Vagina (tissue), 2 donors: ENCODE measurements around the gene MAP3K8. TPM values are rescaled to one million over a fixed set of nuclear protein-coding genes. Genes with fewer than 3 reads are reported as not detected.

Experiments
- DNase-seq, 2 donors: peaks; one replicate each; pipeline ENCODE4 v3.0.0-alpha.2; 2017; ENCODE audit errors: extremely low spot score in 2 of 2
- H3K27ac ChIP-seq: fragments of 200-600 bp; sonication (generic); one replicate; pipeline ENCODE4 v1.5.1; 2019
- H3K27me3 ChIP-seq: fragments of 200-600 bp; sonication (generic); one replicate; pipeline ENCODE4 v1.5.1; 2019
- H3K36me3 ChIP-seq, 2 donors: fragments of 200-600 bp; sonication (generic); one replicate each; pipeline ENCODE4 v1.5.1; 2017 to 2019
- H3K4me1 ChIP-seq: fragments of 200-600 bp; sonication (generic); one replicate; pipeline ENCODE4 v1.5.1; 2019
- H3K4me3 ChIP-seq, 2 donors: fragments of 200-600 bp; sonication (generic); 1 replicate in 1 of 2; 2 replicates in 1 of 2; pipeline ENCODE4 v1.5.1; 2016 to 2019
- H3K9me3 ChIP-seq: fragments of 200-600 bp; sonication (generic); one replicate; pipeline ENCODE4 v1.5.1; 2019
- POLR2A ChIP-seq, 2 donors: fragments of 450-650 bp; IDR thresholded peaks; one replicate each; pipeline ENCODE4 v1.6.1; 2017; ENCODE audit warnings: antibody characterized with exemption in 2 of 2, mild to moderate bottlenecking in 2 of 2, moderate library complexity in 2 of 2
- POLR2AphosphoS5 ChIP-seq, 2 donors: sonication (generic); formaldehyde crosslinking; IDR thresholded peaks; one replicate each; pipeline ENCODE4 v1.9.0; 2017; ENCODE audit warnings: antibody characterized with exemption in 2 of 2, mild to moderate bottlenecking in 2 of 2, low read depth in 1 of 2; ENCODE audit not compliant: insufficient read depth in 1 of 2
- intact Hi-C: fragments of 100-400 bp; cut with DNase I; formaldehyde crosslinking; loops from one replicate; pipeline ENCODE4 v1.15.1; 2023
- total RNA-seq: library from RNA; depleted of rRNA; stranded (reverse); fragments of >200 nt; gene quantifications from one replicate; pipeline ENCODE4 v1.2.3, GENCODE V29; 2016
- TF ChIP-seq, protein P1 (sequence below), 3 experiments: fragments of 450-650 bp in 2 of 3; fragments of 200-600 bp in 1 of 3; sonication (generic) in 1 of 3; IDR thresholded peaks; one replicate each; pipeline ENCODE4 v1.5.1; 2017 to 2019; ENCODE audit warnings: antibody characterized with exemption in 3 of 3, mild to moderate bottlenecking in 2 of 3, moderate library complexity in 2 of 3

Gene MAP3K8
- total RNA-seq, 1 donor from 2014 or later = 16.5 TPM

- TF ChIP-seq POLR2A (IDR thresholded peaks at IDR 0.05) = no peak
- TF ChIP-seq POLR2AphosphoS5 (IDR thresholded peaks at IDR 0.05; ENCODE audit: insufficient read depth in 1 of 2, low read depth in 1 of 2) = no peak
- TF ChIP-seq, protein P1, sequence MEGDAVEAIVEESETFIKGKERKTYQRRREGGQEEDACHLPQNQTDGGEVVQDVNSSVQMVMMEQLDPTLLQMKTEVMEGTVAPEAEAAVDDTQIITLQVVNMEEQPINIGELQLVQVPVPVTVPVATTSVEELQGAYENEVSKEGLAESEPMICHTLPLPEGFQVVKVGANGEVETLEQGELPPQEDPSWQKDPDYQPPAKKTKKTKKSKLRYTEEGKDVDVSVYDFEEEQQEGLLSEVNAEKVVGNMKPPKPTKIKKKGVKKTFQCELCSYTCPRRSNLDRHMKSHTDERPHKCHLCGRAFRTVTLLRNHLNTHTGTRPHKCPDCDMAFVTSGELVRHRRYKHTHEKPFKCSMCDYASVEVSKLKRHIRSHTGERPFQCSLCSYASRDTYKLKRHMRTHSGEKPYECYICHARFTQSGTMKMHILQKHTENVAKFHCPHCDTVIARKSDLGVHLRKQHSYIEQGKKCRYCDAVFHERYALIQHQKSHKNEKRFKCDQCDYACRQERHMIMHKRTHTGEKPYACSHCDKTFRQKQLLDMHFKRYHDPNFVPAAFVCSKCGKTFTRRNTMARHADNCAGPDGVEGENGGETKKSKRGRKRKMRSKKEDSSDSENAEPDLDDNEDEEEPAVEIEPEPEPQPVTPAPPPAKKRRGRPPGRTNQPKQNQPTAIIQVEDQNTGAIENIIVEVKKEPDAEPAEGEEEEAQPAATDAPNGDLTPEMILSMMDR (IDR thresholded peaks at IDR 0.05) = no peak
- H3K4me3 ChIP-seq = no peak overlapping the region
- H3K27ac ChIP-seq = no peak overlapping the region
- no peaks in the 10 kb centered on the region for H3K36me3 ChIP-seq
- H3K27me3 ChIP-seq = no peaks in the 10 kb centered on the region
- intact Hi-C loops = no loop called here
- no peak for DNase-seq
- H3K4me1 ChIP-seq = no peaks in the 10 kb centered on the region
- H3K9me3 ChIP-seq = no peaks in the 10 kb centered on the region
Measured at GRCh38 chr10:30500534-30500933, 66.5 kb downstream of the MAP3K8 start.

GRCh38 chr10:30500963-30501504 is 67.0 kb downstream of the MAP3K8 start:
- no peaks in the 10 kb centered on the region for H3K9me3 ChIP-seq
- DNase-seq = no peak
- H3K4me1 ChIP-seq = no peaks in the 10 kb centered on the region
- no peaks in the 10 kb centered on the region for H3K36me3 ChIP-seq
- no peak overlapping the region for H3K27ac ChIP-seq
- TF ChIP-seq, protein P1 (IDR thresholded peaks at IDR 0.05) = no peak
- TF ChIP-seq POLR2A (IDR thresholded peaks at IDR 0.05) (no peak), POLR2AphosphoS5 (IDR thresholded peaks at IDR 0.05; ENCODE audit: insufficient read depth in 1 of 2, low read depth in 1 of 2) (no peak)
- H3K4me3 ChIP-seq = no peak overlapping the region
- intact Hi-C loops = no loop called here
- no peaks in the 10 kb centered on the region for H3K27me3 ChIP-seq

- Histone ChIP-seq H3K27me3 (no peaks in the 10 kb centered on the region), H3K4me1 (no peaks in the 10 kb centered on the region), H3K9me3 (no peaks in the 10 kb centered on the region), H3K4me3 (no peak overlapping the region), H3K27ac (no peak overlapping the region), H3K36me3 (no peaks in the 10 kb centered on the region)
- TF ChIP-seq, protein P1 (IDR thresholded peaks at IDR 0.05) = no peak
- TF ChIP-seq POLR2A (IDR thresholded peaks at IDR 0.05) (no peak), POLR2AphosphoS5 (IDR thresholded peaks at IDR 0.05; ENCODE audit: insufficient read depth in 1 of 2, low read depth in 1 of 2) (no peak)
- intact Hi-C loops = no loop called here
- DNase-seq = no peak
Measured at GRCh38 chr10:30502266-30503060, 68.5 kb downstream of the MAP3K8 start.

- Histone ChIP-seq H3K36me3 (no peaks in the 10 kb centered on the region), H3K27ac (no peak overlapping the region), H3K4me1 (no peaks in the 10 kb centered on the region), H3K9me3 (no peaks in the 10 kb centered on the region), H3K4me3 (no peak overlapping the region), H3K27me3 (no peaks in the 10 kb centered on the region)
- DNase-seq = no peak
- TF ChIP-seq, protein P1 (IDR thresholded peaks at IDR 0.05) = no peak
- TF ChIP-seq POLR2A (IDR thresholded peaks at IDR 0.05) = no peak
- intact Hi-C loops = no loop called here
Measured at GRCh38 chr10:30503700-30504266, 69.8 kb downstream of the MAP3K8 start.
